Activated B cell treated with CpG ODN at 0.5 μM for 24 hours (primary cell): Measurements from ENCODE around the gene NFYC. TPM values are rescaled to one million over a fixed set of nuclear protein-coding genes. Genes with fewer than 3 reads are reported as not detected.
A peak's percentile ranks its signal among the peaks of the same experiment; 100 is the strongest.

Source experiments
- ATAC-seq: fragments of 200-7000 bp; cut with Tn5 transposase; one replicate; pipeline ENCODE4 v1.10.0; 2021; ENCODE audit warnings: low read depth, mild to moderate bottlenecking, moderate library complexity
- CTCF ChIA-PET: fragments of 350-600 bp; sonication (Branson Sonifier 250); formaldehyde crosslinking; loops from one replicate; lab custom pipeline; 2021; ENCODE audit warnings: antibody characterized with exemption; lab: Charles Lee
- POLR2A ChIA-PET: fragments of 350-600 bp; sonication (Branson Sonifier 250); formaldehyde crosslinking; loops from one replicate; lab custom pipeline; 2021; ENCODE audit warnings: antibody characterized with exemption; lab: Charles Lee
- DNase-seq: peaks from one replicate; pipeline ENCODE4 v3.0.0; 2022
- H3K27ac Mint-ChIP-seq: one replicate; pipeline ENCODE4 v1.8.0; 2020; ENCODE audit warnings: mixed read lengths
- H3K27me3 Mint-ChIP-seq: one replicate; pipeline ENCODE4 v1.8.0; 2021; ENCODE audit warnings: mixed read lengths
- H3K36me3 Mint-ChIP-seq: one replicate; pipeline ENCODE4 v1.8.0; 2021; ENCODE audit warnings: low read depth, mixed read lengths
- H3K4me1 Mint-ChIP-seq: one replicate; pipeline ENCODE4 v1.8.0; 2021; ENCODE audit warnings: mixed read lengths
- H3K4me3 Mint-ChIP-seq: one replicate; pipeline ENCODE4 v1.8.0; 2020; ENCODE audit warnings: mild to moderate bottlenecking, mixed read lengths
- H3K9me3 Mint-ChIP-seq: one replicate; pipeline ENCODE4 v1.8.0; 2020; ENCODE audit warnings: mixed read lengths
- intact Hi-C: fragments of 100-400 bp; cut with micrococcal nuclease; formaldehyde crosslinking; loops from one replicate; pipeline ENCODE4 v1.15.1; 2024
- total RNA-seq: library from RNA; stranded (reverse); gene quantifications from 2 replicates; pipeline ENCODE4 v1.2.3, GENCODE V29; 2022
- TF ChIP-seq, protein P1 (sequence below): fragments of 200-600 bp; IDR thresholded peaks from one replicate; pipeline ENCODE4 v1.8.0; 2022; ENCODE audit warnings: antibody characterized with exemption, mild to moderate bottlenecking

Gene NFYC
- total RNA-seq, 1 donor from 2014 or later: 76.0 TPM

DNA sequence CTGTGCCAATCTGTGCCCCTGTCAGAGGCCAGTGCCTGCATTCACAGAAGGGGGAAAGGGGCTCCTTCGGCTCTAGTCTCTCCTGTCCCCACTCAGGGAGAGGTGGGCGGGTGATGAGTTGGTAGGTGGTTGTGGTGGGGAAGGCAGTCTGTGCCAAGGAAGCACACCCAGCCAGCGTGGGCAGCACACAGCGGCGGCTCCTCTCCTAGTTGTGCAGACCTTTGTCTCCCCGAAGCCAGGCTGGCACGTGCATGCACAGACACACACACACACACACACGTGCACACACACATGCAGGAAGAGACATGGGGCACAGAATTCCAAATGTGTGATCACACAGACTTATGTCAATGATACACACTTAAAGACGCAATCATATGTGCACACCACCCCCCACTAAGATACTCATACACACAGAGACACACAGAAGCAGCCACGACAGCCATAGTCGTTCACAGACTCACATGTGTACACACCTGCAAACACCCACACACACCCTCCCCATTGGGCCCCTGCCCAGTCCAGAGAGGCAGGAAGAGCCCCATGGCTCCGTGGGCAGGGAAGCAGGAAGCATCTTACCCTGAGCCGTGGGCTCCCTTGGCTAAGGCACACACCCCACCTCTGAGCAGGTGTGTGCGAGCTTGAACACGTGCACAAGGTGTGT lies 42.4 kb upstream of the NFYC start:
- peaks cover 3% of the 10 kb centered on the region for H3K27me3 Mint-ChIP-seq
- TF ChIP-seq, protein P1, sequence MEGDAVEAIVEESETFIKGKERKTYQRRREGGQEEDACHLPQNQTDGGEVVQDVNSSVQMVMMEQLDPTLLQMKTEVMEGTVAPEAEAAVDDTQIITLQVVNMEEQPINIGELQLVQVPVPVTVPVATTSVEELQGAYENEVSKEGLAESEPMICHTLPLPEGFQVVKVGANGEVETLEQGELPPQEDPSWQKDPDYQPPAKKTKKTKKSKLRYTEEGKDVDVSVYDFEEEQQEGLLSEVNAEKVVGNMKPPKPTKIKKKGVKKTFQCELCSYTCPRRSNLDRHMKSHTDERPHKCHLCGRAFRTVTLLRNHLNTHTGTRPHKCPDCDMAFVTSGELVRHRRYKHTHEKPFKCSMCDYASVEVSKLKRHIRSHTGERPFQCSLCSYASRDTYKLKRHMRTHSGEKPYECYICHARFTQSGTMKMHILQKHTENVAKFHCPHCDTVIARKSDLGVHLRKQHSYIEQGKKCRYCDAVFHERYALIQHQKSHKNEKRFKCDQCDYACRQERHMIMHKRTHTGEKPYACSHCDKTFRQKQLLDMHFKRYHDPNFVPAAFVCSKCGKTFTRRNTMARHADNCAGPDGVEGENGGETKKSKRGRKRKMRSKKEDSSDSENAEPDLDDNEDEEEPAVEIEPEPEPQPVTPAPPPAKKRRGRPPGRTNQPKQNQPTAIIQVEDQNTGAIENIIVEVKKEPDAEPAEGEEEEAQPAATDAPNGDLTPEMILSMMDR: no peak
- no peaks in the 10 kb centered on the region for H3K9me3 Mint-ChIP-seq
- ATAC-seq: no peak
- H3K36me3 Mint-ChIP-seq: no peaks in the 10 kb centered on the region
- ChIA-PET POLR2A (no interaction called here), CTCF (interaction anchor here (0.9 kb wide), 1 partner anchor 13 kb away, joined by 3 read pairs; no protein-coding TSS in a partner anchor)
- H3K4me1 Mint-ChIP-seq: no peaks in the 10 kb centered on the region
- no peak overlapping the region for H3K4me3 Mint-ChIP-seq
- H3K27ac Mint-ChIP-seq: no peak overlapping the region
- DNase-seq: no peak
- intact Hi-C loops: no loop called here

DNA sequence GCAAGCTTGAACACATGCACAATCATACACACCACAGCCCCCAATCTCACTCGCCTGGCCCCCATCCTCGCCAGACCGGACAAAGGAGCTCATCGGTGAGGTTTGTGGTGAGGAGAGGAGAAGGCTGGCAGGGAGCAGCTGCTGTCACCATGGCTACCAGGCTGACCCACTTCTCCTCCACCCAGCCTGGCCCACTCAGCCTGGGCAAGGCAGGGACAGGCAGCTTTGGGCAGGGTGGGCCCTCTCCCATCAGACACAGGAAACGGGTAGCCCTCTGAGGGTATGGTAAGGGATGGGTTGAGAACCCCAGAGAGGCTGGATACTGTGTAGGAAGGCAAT lies 41.9 kb upstream of the NFYC start:
- Mint-ChIP-seq H3K9me3 (no peaks in the 10 kb centered on the region), H3K4me3 (no peak overlapping the region), H3K36me3 (no peaks in the 10 kb centered on the region), H3K27ac (no peak overlapping the region), H3K4me1 (no peaks in the 10 kb centered on the region), H3K27me3 (peaks cover 7% of the 10 kb centered on the region)
- ATAC-seq (no peak), DNase-seq (no peak)
- TF ChIP-seq, protein P1: no peak
- POLR2A ChIA-PET: no interaction called here
- CTCF ChIA-PET: interaction anchor here (0.9 kb wide), 1 partner anchor 12 kb away, joined by 3 read pairs; no protein-coding TSS in a partner anchor
- intact Hi-C loops: no loop called here

DNA sequence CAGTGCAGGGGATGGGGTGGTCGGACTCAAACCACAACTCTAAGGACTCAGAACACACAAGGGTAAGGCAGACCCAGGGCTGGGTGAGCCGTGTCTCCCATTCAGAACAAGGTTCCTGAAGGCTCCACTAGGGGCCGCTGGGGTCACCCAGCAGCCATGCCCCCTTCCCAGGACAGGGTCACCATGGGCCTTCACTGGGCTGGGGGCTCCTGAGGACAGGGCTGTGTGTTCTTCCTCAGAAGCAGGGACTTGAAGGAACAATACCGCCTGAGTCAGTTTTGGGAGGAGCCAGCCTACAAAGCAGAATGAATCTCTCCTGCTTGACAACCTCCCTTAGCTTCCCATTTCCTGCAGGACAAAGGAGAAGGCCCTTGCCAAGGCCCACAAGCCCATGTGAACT lies 41.4 kb upstream of the NFYC start:
- TF ChIP-seq, protein P1: no peak
- Mint-ChIP-seq H3K27ac (no peak overlapping the region), H3K27me3 (peaks cover 9% of the 10 kb centered on the region), H3K4me3 (no peak overlapping the region), H3K4me1 (no peaks in the 10 kb centered on the region), H3K9me3 (no peaks in the 10 kb centered on the region), H3K36me3 (no peaks in the 10 kb centered on the region)
- ChIA-PET POLR2A (no interaction called here), CTCF (interaction anchor here (0.9 kb wide), 1 partner anchor 12 kb away, joined by 3 read pairs; no protein-coding TSS in a partner anchor)
- intact Hi-C loops: no loop called here
- ATAC-seq: peak; percentile 45
- no peak for DNase-seq

DNA sequence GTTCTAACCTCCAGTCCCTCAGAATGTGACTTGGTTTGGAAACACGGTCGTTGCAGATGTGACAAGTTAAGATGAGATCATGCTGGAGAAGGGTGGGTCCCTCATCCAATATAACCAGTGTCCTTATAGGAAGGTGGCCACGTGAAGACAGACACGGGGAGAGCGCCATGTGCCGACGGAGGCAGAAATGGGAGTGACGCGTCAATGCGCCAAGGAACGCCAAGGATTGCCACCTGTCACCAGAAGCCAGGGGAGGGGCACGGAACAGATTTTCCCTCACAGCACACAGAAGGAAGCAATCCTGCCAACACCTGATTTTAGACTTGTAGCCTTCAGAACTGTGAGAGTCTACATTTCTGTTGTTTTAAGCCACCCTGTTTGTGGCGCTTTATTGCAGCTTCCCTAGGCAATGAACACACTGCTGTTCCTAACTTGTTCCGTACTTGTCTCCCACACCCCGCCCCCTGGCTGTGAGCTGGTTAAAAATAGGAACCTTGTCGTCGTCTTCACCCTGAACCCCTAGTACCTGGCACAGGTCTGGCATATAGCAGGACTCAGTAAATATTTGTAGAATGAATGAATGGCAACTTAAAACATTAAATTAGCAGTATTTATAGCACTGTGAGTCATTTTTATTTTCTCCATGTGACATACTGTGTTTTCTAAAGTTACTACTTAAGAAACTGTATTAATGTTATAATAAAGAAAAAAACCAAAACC lies 40.2 kb upstream of the NFYC start:
- H3K27ac Mint-ChIP-seq: no peak overlapping the region
- ChIA-PET CTCF (no interaction called here), POLR2A (no interaction called here)
- no peak overlapping the region for H3K4me3 Mint-ChIP-seq
- H3K36me3 Mint-ChIP-seq: no peaks in the 10 kb centered on the region
- intact Hi-C loops: no loop called here
- no peaks in the 10 kb centered on the region for H3K4me1 Mint-ChIP-seq
- ATAC-seq (no peak), DNase-seq (no peak)
- peaks cover 9% of the 10 kb centered on the region for H3K27me3 Mint-ChIP-seq
- H3K9me3 Mint-ChIP-seq: no peaks in the 10 kb centered on the region
- TF ChIP-seq, protein P1: no peak

DNA sequence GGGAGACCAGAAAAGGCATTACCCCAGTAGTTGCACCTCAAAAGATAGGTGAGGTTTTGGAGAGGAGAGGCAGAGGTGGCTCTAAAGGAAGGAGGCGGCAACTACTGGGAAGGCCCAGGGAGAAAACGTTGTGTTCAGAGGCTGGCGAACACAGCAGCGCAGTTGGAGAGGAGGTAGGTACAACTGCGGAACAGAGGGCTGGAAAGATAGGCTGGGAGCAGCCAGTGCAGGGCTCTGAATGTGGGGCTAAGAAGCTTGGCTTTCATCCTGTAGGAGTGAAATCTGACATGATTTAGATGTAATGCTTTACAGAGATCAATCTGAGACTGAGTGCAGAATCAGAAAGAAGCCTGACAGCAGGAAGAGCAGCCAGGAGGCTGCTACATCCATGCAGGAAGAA lies 39.0 kb upstream of the NFYC start:
- intact Hi-C loops: no loop called here
- ChIA-PET CTCF (no interaction called here), POLR2A (no interaction called here)
- H3K36me3 Mint-ChIP-seq: no peaks in the 10 kb centered on the region
- no peak overlapping the region for H3K27ac Mint-ChIP-seq
- peaks cover 9% of the 10 kb centered on the region for H3K27me3 Mint-ChIP-seq
- no peaks in the 10 kb centered on the region for H3K4me1 Mint-ChIP-seq
- no peaks in the 10 kb centered on the region for H3K9me3 Mint-ChIP-seq
- TF ChIP-seq, protein P1: no peak
- DNase-seq (no peak), ATAC-seq (no peak)
- no peak overlapping the region for H3K4me3 Mint-ChIP-seq
